GM18507 (cell line): ENCODE data around the gene DMXL1.

ENCODE experiments used
- DNase-seq: peaks from one replicate; pipeline ENCODE4 v3.0.0; 2011; ENCODE audit warnings: low read depth; ENCODE audit not compliant: insufficient read length; ENCODE audit errors: extremely low spot score
- FAIRE-seq: peaks from 2 replicates; lab custom pipeline; 2011; peaks lifted over from hg19 to GRCh38; lab: Jason Lieb, UNC

DMXL1 gene

GRCh38 chr5:119255571-119256356, 184.9 kb downstream of the DMXL1 start:
- DNase-seq (no peak), FAIRE-seq (no peak)

- no peak for FAIRE-seq
- no peak for DNase-seq
Observed at GRCh38 chr5:119257613-119258012, 186.7 kb downstream of the DMXL1 start.

- DNase-seq (no peak), FAIRE-seq (no peak)
Observed at GRCh38 chr5:119263639-119264038, 192.8 kb downstream of the DMXL1 start.

GRCh38 chr5:119264186-119264585, 193.3 kb downstream of the DMXL1 start:
- DNase-seq = no peak
- no peak for FAIRE-seq

- FAIRE-seq (no peak), DNase-seq (peak; percentile 73)
Observed at GRCh38 chr5:119267958-119268386, 197.1 kb downstream of the DMXL1 start.

GRCh38 chr5:119268387-119269060, 197.6 kb downstream of the DMXL1 start:
- peak; percentile 98 for FAIRE-seq
- DNase-seq = peak; percentile 92

GRCh38 chr5:119269061-119269944, 198.4 kb downstream of the DMXL1 start:
- DNase-seq (no peak), FAIRE-seq (no peak)

GRCh38 chr5:119270121-119270565, 199.3 kb downstream of the DMXL1 start:
- DNase-seq (no peak), FAIRE-seq (peak; percentile 57)

GRCh38 chr5:119270960-119271757, 200.3 kb downstream of the DMXL1 start:
- FAIRE-seq (no peak), DNase-seq (no peak)

GRCh38 chr5:119271758-119272730, 201.2 kb downstream of the DMXL1 start:
- no peak for FAIRE-seq
- DNase-seq = no peak

- FAIRE-seq (peak; percentile 63), DNase-seq (no peak)
Observed at GRCh38 chr5:119273391-119273839, 202.5 kb downstream of the DMXL1 start.

GRCh38 chr5:119274030-119274766, 203.3 kb downstream of the DMXL1 start:
- FAIRE-seq (peak; percentile 18), DNase-seq (no peak)

- DNase-seq = no peak
- peak; percentile 77 for FAIRE-seq
Observed at GRCh38 chr5:119274767-119275130, 203.9 kb downstream of the DMXL1 start.

- FAIRE-seq = no peak
- no peak for DNase-seq
Observed at GRCh38 chr5:119275146-119275545, 204.3 kb downstream of the DMXL1 start.

GRCh38 chr5:119275601-119276173, 204.8 kb downstream of the DMXL1 start:
- FAIRE-seq (peak; percentile 96), DNase-seq (no peak)

- no peak for DNase-seq
Observed at GRCh38 chr5:119276978-119277377, 206.1 kb downstream of the DMXL1 start.

GRCh38 chr5:119279093-119279492, 208.2 kb downstream of the DMXL1 start:
- DNase-seq (no peak), FAIRE-seq (no peak)

More at GRCh38 chr5:119276978-119277377, 206.1 kb downstream of the DMXL1 start:
- FAIRE-seq = peak; percentile 59
